Stimulated activated CD4-positive, alpha-beta T cell treated with anti-CD3 and anti-CD28 coated beads, Interleukin-12 subunit alpha, Interleukin-12 subunit beta, amount 100 ng/mL, for 48 hours (primary cell): ENCODE measurements around the gene THAP7.

Experiments
- DNase-seq, 3 donors: peaks; one replicate each; pipeline ENCODE4 v3.0.0-alpha.2; 2020; ENCODE audit warnings: low read depth in 2 of 3, low spot score in 1 of 3

The THAP7 gene

GRCh38 chr22:21031545-21032036 lies 29.7 kb upstream of the THAP7 start:
- DNase-seq, result no peak

GRCh38 chr22:21030621-21031544 lies 29.0 kb upstream of the THAP7 start:
- no peak for DNase-seq

- DNase-seq, result no peak
These were observed 28.1 kb upstream of the THAP7 start for GRCh38 chr22:21030032-21030431.

- no peak for DNase-seq
These were observed 27.6 kb upstream of the THAP7 start for GRCh38 chr22:21029486-21030025.

GRCh38 chr22:21028277-21029251 lies 26.6 kb upstream of the THAP7 start:
- DNase-seq, result no peak

- no peak for DNase-seq
These were observed 25.1 kb upstream of the THAP7 start for GRCh38 chr22:21026783-21027692.

- no peak for DNase-seq
These were observed 24.1 kb upstream of the THAP7 start for GRCh38 chr22:21025763-21026755.

- no peak for DNase-seq
These were observed 23.3 kb upstream of the THAP7 start for GRCh38 chr22:21025266-21025665.

- no peak for DNase-seq
These were observed 21.2 kb upstream of the THAP7 start for GRCh38 chr22:21022955-21023614.

- no peak for DNase-seq
These were observed 20.6 kb upstream of the THAP7 start for GRCh38 chr22:21022507-21022906.

GRCh38 chr22:21020802-21021429 lies 19.0 kb upstream of the THAP7 start:
- no peak for DNase-seq

- no peak for DNase-seq
These were observed 16.4 kb upstream of the THAP7 start for GRCh38 chr22:21018314-21018713.

GRCh38 chr22:21016644-21017420 lies 14.9 kb upstream of the THAP7 start:
- no peak for DNase-seq

GRCh38 chr22:21015466-21016006 lies 13.6 kb upstream of the THAP7 start:
- DNase-seq, result no peak

GRCh38 chr22:21014726-21015465 lies 13.0 kb upstream of the THAP7 start, which contains the start of gene P2RX6:
Gene P2RX6 (plus strand): TSS chr22:21015165. CDS start chr22:21015175, 10 bp downstream.
- DNase-seq, result no peak

GRCh38 chr22:21014202-21014725 lies 12.3 kb upstream of the THAP7 start:
- peak; percentile 74 to 86 (median 75) for DNase-seq
